ENCODE results near the gene ARID3B.

- TF ChIP-seq CTCF (IDR thresholded peaks at IDR 0.05) (no peak), POLR2A (IDR thresholded peaks at IDR 0.05) (no peak), POLR2AphosphoS5 (IDR thresholded peaks at IDR 0.05; ENCODE audit: insufficient read depth in 1 of 2, low read depth in 1 of 2) (no peak)
Measured at GRCh38 chr15:74611341-74611740, 70.3 kb downstream of the ARID3B start.

Data from vagina (tissue), 2 donors.